Skeletal muscle satellite cell (primary cell): ENCODE results near the gene SYNDIG1.

ENCODE experiments used
- H3K27me3 ChIP-seq: 2 replicates; pipeline ENCODE4 v1.7.0; 2013; ENCODE audit warnings: low read length; ENCODE audit not compliant: control insufficient read depth, insufficient read depth
- H3K36me3 ChIP-seq: 2 replicates; pipeline ENCODE4 v1.7.0; 2013; ENCODE audit warnings: mild to moderate bottlenecking, control low read depth, low read length; ENCODE audit not compliant: insufficient read depth
- H3K4me1 ChIP-seq: 2 replicates; pipeline ENCODE4 v1.7.0; 2013; ENCODE audit warnings: low read length; ENCODE audit not compliant: control insufficient read depth, insufficient read depth
- H3K4me2 ChIP-seq: 2 replicates; pipeline ENCODE4 v1.7.0; 2013; ENCODE audit warnings: mild to moderate bottlenecking, low read length
- H3K4me3 ChIP-seq: 2 replicates; pipeline ENCODE4 v1.7.0; 2013; ENCODE audit warnings: low read length
- H3K9ac ChIP-seq: 2 replicates; pipeline ENCODE4 v1.7.0; 2013; ENCODE audit warnings: mild to moderate bottlenecking, low read depth, low read length, moderate library complexity
- H3K9me3 ChIP-seq: replicated peaks from 2 replicates; pipeline ENCODE4 v1.7.0; 2013; ENCODE audit warnings: mild to moderate bottlenecking, control low read depth, low read length

The SYNDIG1 gene

DNA sequence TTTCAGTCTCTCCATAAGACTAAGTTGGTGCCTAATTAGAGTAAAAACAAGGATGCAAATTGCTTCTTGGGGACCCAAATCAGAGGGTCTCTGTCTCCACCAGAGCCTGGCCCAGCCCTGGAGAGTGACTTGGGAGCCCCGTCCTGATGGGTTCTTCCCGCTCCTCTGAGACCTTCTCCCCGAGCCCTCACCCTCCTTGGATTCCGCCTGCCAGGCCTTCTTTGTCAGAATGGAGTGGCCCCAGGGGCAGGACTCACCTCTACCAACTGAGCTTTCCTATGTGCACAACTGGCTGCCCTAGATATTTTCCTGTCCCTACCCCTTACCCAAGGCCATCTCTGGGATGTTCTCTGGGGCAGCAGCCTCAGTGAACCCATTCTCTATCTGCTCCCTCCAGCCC lies 9.7 kb downstream of the SYNDIG1 start:
- Histone ChIP-seq H3K36me3 (no peaks in the 10 kb centered on the region), H3K27me3 (peaks cover 6% of the 10 kb centered on the region), H3K4me2 (no peak overlapping the region), H3K9me3 (no peaks in the 10 kb centered on the region), H3K4me3 (no peak overlapping the region), H3K9ac (no peak overlapping the region), H3K4me1 (no peaks in the 10 kb centered on the region)

DNA sequence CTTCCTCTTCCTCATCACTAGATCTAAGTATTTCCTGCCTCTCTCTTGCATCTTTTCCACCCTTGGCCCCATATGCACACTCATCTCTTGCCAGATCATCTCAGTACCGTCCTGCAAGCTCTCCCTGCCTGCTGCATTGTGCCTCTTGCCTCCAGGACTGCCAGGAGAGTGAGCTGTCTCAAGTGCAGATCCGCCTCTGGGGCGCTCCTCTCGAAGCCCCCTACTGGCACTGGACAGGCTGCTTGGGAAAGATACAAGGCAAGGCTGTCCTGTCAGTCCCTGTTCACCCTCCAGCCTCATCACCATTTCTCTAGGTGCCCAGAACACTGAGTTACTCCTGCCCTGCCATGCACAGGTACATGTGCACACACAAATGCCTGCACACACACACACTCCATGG lies 10.2 kb downstream of the SYNDIG1 start:
- no peak overlapping the region for H3K9ac ChIP-seq
- H3K9me3 ChIP-seq = no peaks in the 10 kb centered on the region
- no peaks in the 10 kb centered on the region for H3K4me1 ChIP-seq
- peaks cover 6% of the 10 kb centered on the region for H3K27me3 ChIP-seq
- H3K4me2 ChIP-seq = no peak overlapping the region
- H3K4me3 ChIP-seq = no peak overlapping the region
- no peaks in the 10 kb centered on the region for H3K36me3 ChIP-seq

DNA sequence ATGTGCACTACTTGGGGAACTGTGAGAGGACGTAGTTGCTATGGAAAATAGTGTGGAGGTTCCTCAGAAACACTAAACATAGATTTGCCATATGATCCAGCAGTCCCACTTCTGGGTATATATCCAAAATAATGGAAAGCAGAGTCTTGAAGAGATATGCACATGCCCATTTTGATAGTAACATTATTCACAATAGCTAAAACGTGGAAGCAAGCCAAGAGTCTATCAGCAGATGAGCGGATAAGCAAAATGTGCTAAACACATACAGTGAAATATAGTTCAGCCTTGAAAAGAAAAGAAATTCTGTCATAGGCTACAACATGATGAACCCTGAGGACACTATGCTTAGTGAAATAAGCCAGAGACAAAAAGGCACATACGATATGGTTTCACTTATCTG lies 11.1 kb downstream of the SYNDIG1 start:
- Histone ChIP-seq H3K9ac (no peak overlapping the region), H3K4me2 (no peak overlapping the region), H3K36me3 (no peaks in the 10 kb centered on the region), H3K4me1 (no peaks in the 10 kb centered on the region), H3K9me3 (no peaks in the 10 kb centered on the region), H3K4me3 (no peak overlapping the region), H3K27me3 (peaks cover 6% of the 10 kb centered on the region)

DNA sequence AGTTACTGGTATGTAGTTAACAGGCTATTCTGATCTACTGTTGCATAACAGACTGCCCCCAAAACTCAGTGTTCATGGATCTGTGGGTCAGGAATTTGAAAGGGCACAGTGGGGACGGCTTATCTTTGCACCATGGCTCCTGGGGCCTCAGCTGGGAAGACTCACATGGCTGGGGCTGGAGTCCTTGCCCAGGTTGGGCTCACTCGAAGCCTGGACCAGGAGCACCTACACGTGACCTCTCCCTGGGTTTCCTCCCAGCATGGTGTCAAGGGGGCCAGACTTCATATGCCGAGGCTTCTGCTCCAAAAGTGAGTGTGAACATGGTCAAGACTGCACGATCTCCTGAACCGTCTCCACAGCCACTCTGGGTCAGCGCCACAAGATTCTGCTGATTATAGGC lies 11.7 kb downstream of the SYNDIG1 start:
- peaks cover 6% of the 10 kb centered on the region for H3K27me3 ChIP-seq
- H3K36me3 ChIP-seq = no peaks in the 10 kb centered on the region
- no peaks in the 10 kb centered on the region for H3K4me1 ChIP-seq
- no peak overlapping the region for H3K4me3 ChIP-seq
- no peaks in the 10 kb centered on the region for H3K9me3 ChIP-seq
- no peak overlapping the region for H3K4me2 ChIP-seq
- no peak overlapping the region for H3K9ac ChIP-seq

DNA sequence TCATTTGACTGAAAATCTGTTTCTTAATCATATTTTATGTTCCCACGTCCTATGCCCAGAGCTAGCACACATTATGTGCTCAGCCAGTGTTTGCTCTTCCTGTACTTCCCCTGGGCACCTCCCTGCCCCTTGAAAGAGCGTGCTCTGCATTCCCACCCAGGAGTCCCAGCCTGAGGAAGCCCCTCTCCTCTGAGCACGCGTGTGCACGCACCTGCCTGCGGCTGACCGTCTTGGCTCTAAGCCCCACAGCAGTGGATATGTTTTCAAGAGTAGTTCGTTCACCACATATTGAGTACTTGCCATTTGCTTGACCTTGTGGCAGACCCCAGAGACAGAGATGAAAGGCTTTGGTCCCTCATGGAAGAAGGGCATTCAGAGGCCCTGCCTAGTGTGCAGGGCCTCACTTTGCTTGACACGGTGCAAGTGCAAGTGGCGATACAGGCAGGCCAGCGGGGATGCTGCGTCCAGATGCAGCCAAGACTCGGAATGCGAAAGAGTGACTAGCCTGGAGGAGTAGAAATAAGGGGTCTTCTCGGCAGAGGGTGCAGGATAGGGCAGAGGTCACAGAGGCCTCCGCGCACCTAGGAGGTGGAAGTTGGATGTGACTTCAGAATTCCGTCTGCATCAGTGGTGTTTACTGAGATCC lies 14.1 kb downstream of the SYNDIG1 start:
- Histone ChIP-seq H3K4me1 (no peaks in the 10 kb centered on the region), H3K27me3 (peaks cover 6% of the 10 kb centered on the region), H3K4me2 (no peak overlapping the region), H3K9ac (no peak overlapping the region), H3K36me3 (no peaks in the 10 kb centered on the region), H3K4me3 (no peak overlapping the region), H3K9me3 (no peaks in the 10 kb centered on the region)

DNA sequence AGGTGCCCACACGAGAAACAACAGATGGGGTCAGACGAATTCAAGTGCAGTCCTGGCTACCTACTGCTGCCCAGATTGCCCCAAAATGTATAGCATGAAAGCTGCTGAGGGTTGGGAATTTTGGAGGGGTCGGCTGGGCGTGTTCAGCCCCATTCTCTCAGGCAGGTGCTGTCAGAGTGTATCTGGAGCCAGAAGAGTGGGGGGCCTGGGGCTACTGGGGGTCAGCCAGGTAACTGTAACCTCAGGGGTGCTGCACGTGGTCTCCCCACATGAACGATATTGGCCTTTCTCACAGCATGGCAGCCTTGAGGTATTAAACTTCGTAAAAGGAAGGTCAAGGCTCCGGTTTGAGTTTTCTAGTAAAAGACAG lies 14.6 kb downstream of the SYNDIG1 start:
- H3K36me3 ChIP-seq = no peaks in the 10 kb centered on the region
- no peaks in the 10 kb centered on the region for H3K4me1 ChIP-seq
- H3K9me3 ChIP-seq = no peaks in the 10 kb centered on the region
- H3K27me3 ChIP-seq = peaks cover 6% of the 10 kb centered on the region
- no peak overlapping the region for H3K4me3 ChIP-seq
- H3K4me2 ChIP-seq = no peak overlapping the region
- H3K9ac ChIP-seq = no peak overlapping the region

DNA sequence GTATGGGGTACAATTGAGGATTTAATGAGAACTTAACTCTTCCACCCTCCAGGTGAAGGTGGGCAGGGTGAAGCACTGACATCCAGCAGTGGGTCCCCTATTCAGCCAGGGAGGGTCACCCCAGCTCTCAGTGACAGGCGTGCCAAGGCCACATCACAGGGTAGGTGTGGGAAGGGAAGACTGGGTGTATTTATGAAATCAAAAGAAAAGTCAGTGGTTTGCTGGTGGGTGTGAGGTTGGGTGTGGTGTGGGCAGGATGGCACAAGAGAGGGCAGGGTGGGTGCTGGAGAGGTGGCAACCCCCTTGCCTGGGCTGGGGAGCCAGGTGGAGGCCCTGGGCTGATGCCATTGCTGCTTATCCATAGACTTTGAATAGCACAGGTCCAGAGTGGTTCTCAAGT lies 16.6 kb downstream of the SYNDIG1 start:
- Histone ChIP-seq H3K4me2 (no peak overlapping the region), H3K4me1 (no peaks in the 10 kb centered on the region), H3K4me3 (no peak overlapping the region), H3K9ac (no peak overlapping the region), H3K27me3 (no peaks in the 10 kb centered on the region), H3K9me3 (no peaks in the 10 kb centered on the region), H3K36me3 (no peaks in the 10 kb centered on the region)

DNA sequence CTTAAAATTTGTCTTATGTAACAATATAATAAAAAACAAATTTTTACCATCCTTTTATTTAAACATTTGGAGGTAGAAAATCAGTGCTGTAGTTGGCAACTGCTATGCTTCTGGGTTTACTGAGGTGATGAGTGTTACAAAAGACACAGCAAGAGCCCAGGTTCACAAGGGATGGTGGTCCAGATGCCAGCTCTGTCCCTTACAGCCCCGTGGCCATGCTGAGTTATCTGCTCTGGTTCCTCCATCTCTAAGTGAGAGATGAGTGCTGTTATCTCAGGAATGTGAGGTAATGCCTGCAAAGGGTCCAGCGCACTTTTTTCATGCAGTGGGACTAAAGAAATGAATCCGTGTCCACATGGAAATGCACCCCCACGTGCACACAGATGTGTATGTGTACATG lies 17.8 kb downstream of the SYNDIG1 start:
- Histone ChIP-seq H3K9ac (no peak overlapping the region), H3K36me3 (no peaks in the 10 kb centered on the region), H3K4me2 (no peak overlapping the region), H3K4me3 (no peak overlapping the region), H3K4me1 (no peaks in the 10 kb centered on the region), H3K27me3 (no peaks in the 10 kb centered on the region), H3K9me3 (no peaks in the 10 kb centered on the region)

DNA sequence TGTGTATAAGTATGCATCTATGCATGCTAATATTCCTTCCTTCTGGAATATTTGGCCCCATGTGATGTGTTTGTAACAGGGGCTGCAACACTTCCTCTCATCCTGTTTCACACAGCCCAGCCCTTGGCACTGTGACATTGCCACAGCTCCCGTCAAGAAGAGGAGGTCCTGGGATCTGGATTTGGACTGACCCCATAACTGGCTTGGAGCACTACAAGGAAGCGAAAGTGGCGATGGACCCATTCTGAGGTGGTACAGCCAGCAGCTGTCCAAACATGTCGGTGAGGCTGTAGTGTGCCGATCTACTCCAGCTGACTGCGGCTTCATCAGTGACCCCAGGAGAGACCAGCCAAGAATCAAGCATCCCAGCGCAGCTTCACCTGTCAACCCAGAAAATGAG lies 18.2 kb downstream of the SYNDIG1 start:
- H3K27me3 ChIP-seq = no peaks in the 10 kb centered on the region
- no peak overlapping the region for H3K9ac ChIP-seq
- no peak overlapping the region for H3K4me2 ChIP-seq
- H3K4me3 ChIP-seq = no peak overlapping the region
- H3K9me3 ChIP-seq = no peaks in the 10 kb centered on the region
- H3K36me3 ChIP-seq = no peaks in the 10 kb centered on the region
- H3K4me1 ChIP-seq = no peaks in the 10 kb centered on the region

DNA sequence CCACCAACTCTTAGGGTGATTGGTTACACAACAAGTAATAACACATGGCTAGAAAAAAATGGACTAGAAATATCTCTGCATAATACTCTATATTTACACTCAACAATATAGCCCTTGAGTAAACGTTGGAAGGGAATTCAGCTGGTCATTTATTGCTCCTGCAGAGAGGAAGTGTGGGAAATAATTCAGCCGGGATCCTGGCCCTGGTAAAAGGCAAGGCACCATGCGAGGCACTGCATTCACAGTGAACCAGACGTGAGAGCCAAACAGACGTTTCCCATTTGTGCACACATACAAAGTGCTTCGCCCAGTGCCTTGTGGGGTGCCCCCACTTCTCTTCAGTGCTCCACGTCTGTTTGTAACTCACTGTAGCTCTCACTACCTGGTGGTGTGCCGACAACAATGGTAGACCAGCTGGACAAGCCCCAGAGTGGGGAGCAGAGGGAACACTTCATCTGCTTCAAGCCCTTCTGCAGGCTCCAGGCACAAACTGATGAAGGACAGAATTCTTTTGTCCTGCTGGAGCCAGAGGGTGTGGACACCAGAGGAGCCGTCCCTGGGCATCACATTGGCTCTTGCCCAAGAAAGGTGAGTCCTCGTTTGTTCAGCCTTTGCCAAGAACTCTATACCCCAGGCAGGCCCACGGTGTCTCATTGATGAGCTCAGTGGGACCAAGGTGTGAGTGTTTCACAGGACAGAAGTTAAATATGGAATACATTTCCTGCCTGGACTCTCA lies 18.8 kb downstream of the SYNDIG1 start:
- no peak overlapping the region for H3K4me3 ChIP-seq
- no peak overlapping the region for H3K9ac ChIP-seq
- no peaks in the 10 kb centered on the region for H3K36me3 ChIP-seq
- H3K9me3 ChIP-seq = no peaks in the 10 kb centered on the region
- no peaks in the 10 kb centered on the region for H3K27me3 ChIP-seq
- H3K4me1 ChIP-seq = no peaks in the 10 kb centered on the region
- H3K4me2 ChIP-seq = no peak overlapping the region

DNA sequence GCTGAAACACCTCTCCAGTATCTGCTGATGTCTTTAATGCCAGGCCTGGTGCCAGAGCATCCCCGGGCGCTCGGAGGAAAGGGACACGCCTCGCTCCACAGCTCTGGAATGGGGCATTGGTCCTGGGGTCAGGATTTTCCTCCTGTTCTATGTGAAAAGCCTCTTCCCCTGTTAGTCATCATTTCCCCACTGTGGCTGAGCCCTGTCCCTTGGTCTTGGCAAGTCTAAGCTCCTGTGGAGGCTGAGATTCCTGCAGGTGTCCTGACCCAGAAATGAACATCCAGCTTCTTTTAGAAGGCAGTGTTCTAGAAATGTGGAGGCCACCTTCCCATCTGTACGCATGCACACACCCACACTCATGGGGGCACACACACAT lies 19.4 kb downstream of the SYNDIG1 start:
- Histone ChIP-seq H3K4me1 (no peaks in the 10 kb centered on the region), H3K27me3 (no peaks in the 10 kb centered on the region), H3K9me3 (no peaks in the 10 kb centered on the region), H3K4me3 (no peak overlapping the region), H3K36me3 (no peaks in the 10 kb centered on the region), H3K4me2 (no peak overlapping the region), H3K9ac (no peak overlapping the region)

GRCh38 chr20:24489193-24489592 lies 19.8 kb downstream of the SYNDIG1 start:
- H3K4me2 ChIP-seq = no peak overlapping the region
- H3K36me3 ChIP-seq = no peaks in the 10 kb centered on the region
- H3K4me3 ChIP-seq = no peak overlapping the region
- no peaks in the 10 kb centered on the region for H3K27me3 ChIP-seq
- H3K9ac ChIP-seq = no peak overlapping the region
- H3K9me3 ChIP-seq = no peaks in the 10 kb centered on the region
- no peaks in the 10 kb centered on the region for H3K4me1 ChIP-seq
